Neural cell (in vitro differentiated cells): ENCODE results near the gene GOLGA3. TPM values are rescaled to one million over a fixed set of nuclear protein-coding genes. Genes with fewer than 3 reads are reported as not detected.

Source experiments
- H2AFZ ChIP-seq: fragments of 200-600, 300-800 bp; sonication (generic), shearing (Covaris generic); 2 replicates; pipeline ENCODE4 v1.6.0; 2014; ENCODE audit warnings: low read depth, mild to moderate bottlenecking, antibody characterized with exemption, low read length, moderate library complexity
- H3F3A ChIP-seq: fragments of 200-600 bp; shearing (Covaris generic); 2 replicates; pipeline ENCODE4 v1.6.1; 2016; ENCODE audit warnings: mild to moderate bottlenecking, moderate library complexity, mixed read lengths, antibody characterized with exemption, low read length; ENCODE audit not compliant: insufficient read depth, poor library complexity, severe bottlenecking
- H3K27ac ChIP-seq: fragments of 200-600, 300-800 bp; sonication (generic), shearing (Covaris generic); 2 replicates; pipeline ENCODE4 v1.5.1; 2014; ENCODE audit warnings: mild to moderate bottlenecking, low read length, moderate library complexity
- H3K27me3 ChIP-seq: fragments of 300-800, 200-600 bp; sonication (generic), shearing (Covaris generic); 2 replicates; pipeline ENCODE4 v1.6.0; 2014; ENCODE audit warnings: mild to moderate bottlenecking, low read depth, low read length, moderate library complexity; ENCODE audit not compliant: insufficient read depth
- H3K36me3 ChIP-seq: fragments of 300-800, 200-600 bp; sonication (generic), shearing (Covaris generic); 2 replicates; pipeline ENCODE4 v1.5.1; 2014; ENCODE audit warnings: mild to moderate bottlenecking, antibody characterized with exemption, low read length, moderate library complexity; ENCODE audit not compliant: insufficient read depth
- H3K4me2 ChIP-seq: fragments of 300-800, 200-600 bp; sonication (generic), shearing (Covaris generic); 2 replicates; pipeline ENCODE4 v1.6.0; 2014; ENCODE audit warnings: mild to moderate bottlenecking, low read length
- H3K4me3 ChIP-seq: fragments of 300-800, 200-600 bp; sonication (generic), shearing (Covaris generic); 2 replicates; pipeline ENCODE4 v1.5.1; 2014; ENCODE audit warnings: mild to moderate bottlenecking, low read length, moderate library complexity
- H3K79me2 ChIP-seq: fragments of 200-600 bp; shearing (Covaris generic); replicated peaks from 2 replicates; pipeline ENCODE4 v1.6.0; 2014; ENCODE audit warnings: mild to moderate bottlenecking, low read length, moderate library complexity; ENCODE audit not compliant: insufficient read depth
- H3K9ac ChIP-seq: fragments of 300-800, 200-600 bp; sonication (generic), shearing (Covaris generic); 2 replicates; pipeline ENCODE4 v1.6.1; 2016; ENCODE audit warnings: mild to moderate bottlenecking, low read length, mixed read lengths
- H3K9me2 ChIP-seq: fragments of 200-600 bp; shearing (Covaris generic); 2 replicates; pipeline ENCODE4 v1.6.1; 2016; ENCODE audit warnings: mild to moderate bottlenecking, low read length, mixed read lengths; ENCODE audit not compliant: insufficient read depth
- H3K9me3 ChIP-seq: fragments of 200-600, 300-800 bp; sonication (generic), shearing (Covaris generic); 2 replicates; pipeline ENCODE4 v1.6.1; 2016; ENCODE audit warnings: mild to moderate bottlenecking, mixed run types, low read length, moderate library complexity, mixed read lengths
- H4K20me1 ChIP-seq: fragments of 200-600 bp; shearing (Covaris generic); 2 replicates; pipeline ENCODE4 v1.6.1; 2016; ENCODE audit warnings: mild to moderate bottlenecking, mixed run types; ENCODE audit not compliant: insufficient read depth
- EP300 ChIP-seq: fragments of 450-650 bp; conservative IDR thresholded peaks from 2 replicates; pipeline ENCODE4 v1.6.1; 2014; ENCODE audit warnings: antibody characterized with exemption, mild to moderate bottlenecking, moderate library complexity; ENCODE audit not compliant: poor library complexity, severe bottlenecking
- EZH2 ChIP-seq: fragments of 200-600, 300-800 bp; shearing (Covaris generic), sonication (generic); IDR thresholded peaks from 2 replicates; pipeline ENCODE4 v1.6.1; 2014; ENCODE audit warnings: antibody characterized with exemption, low read length, borderline replicate concordance, mild to moderate bottlenecking; ENCODE audit not compliant: insufficient read depth, poor library complexity, severe bottlenecking
- MXI1 ChIP-seq: fragments of 450-650 bp; conservative IDR thresholded peaks from 2 replicates; pipeline ENCODE4 v1.6.1; 2014; ENCODE audit warnings: antibody characterized with exemption, mild to moderate bottlenecking; ENCODE audit not compliant: poor library complexity, severe bottlenecking
- POLR2AphosphoS5 ChIP-seq: IDR thresholded peaks from 2 replicates; pipeline ENCODE4 v1.6.1; 2012
- RAD21 ChIP-seq: fragments of 450-650 bp; conservative IDR thresholded peaks from 2 replicates; pipeline ENCODE4 v1.6.1; 2014; ENCODE audit warnings: antibody characterized with exemption, mild to moderate bottlenecking, moderate library complexity
- SMC3 ChIP-seq: fragments of 450-650 bp; conservative IDR thresholded peaks from 2 replicates; pipeline ENCODE4 v1.6.1; 2014; ENCODE audit warnings: antibody characterized with exemption, mild to moderate bottlenecking, moderate library complexity; ENCODE audit not compliant: poor library complexity
- TAF1 ChIP-seq: IDR thresholded peaks from 2 replicates; pipeline ENCODE4 v1.6.1; 2012; ENCODE audit warnings: low read depth
- polyA plus RNA-seq: library from polyadenylated mRNA; depleted of rRNA; stranded (reverse); fragments of >200 nt; gene quantifications from 2 replicates; pipeline ENCODE4 v1.2.3, GENCODE V29; 2014
- TF ChIP-seq, protein P1 (sequence below): IDR thresholded peaks from 2 replicates; pipeline ENCODE4 v1.6.1; 2012; ENCODE audit warnings: borderline replicate concordance
- TF ChIP-seq, protein P2 (sequence below): fragments of 450-650 bp; IDR thresholded peaks from 2 replicates; pipeline ENCODE4 v1.5.1; 2014; ENCODE audit warnings: antibody characterized with exemption, mild to moderate bottlenecking, moderate library complexity; ENCODE audit not compliant: poor library complexity, severe bottlenecking

GOLGA3 gene
- polyA plus RNA-seq, 1 donor from 2014 or later, result 16.7 TPM

DNA sequence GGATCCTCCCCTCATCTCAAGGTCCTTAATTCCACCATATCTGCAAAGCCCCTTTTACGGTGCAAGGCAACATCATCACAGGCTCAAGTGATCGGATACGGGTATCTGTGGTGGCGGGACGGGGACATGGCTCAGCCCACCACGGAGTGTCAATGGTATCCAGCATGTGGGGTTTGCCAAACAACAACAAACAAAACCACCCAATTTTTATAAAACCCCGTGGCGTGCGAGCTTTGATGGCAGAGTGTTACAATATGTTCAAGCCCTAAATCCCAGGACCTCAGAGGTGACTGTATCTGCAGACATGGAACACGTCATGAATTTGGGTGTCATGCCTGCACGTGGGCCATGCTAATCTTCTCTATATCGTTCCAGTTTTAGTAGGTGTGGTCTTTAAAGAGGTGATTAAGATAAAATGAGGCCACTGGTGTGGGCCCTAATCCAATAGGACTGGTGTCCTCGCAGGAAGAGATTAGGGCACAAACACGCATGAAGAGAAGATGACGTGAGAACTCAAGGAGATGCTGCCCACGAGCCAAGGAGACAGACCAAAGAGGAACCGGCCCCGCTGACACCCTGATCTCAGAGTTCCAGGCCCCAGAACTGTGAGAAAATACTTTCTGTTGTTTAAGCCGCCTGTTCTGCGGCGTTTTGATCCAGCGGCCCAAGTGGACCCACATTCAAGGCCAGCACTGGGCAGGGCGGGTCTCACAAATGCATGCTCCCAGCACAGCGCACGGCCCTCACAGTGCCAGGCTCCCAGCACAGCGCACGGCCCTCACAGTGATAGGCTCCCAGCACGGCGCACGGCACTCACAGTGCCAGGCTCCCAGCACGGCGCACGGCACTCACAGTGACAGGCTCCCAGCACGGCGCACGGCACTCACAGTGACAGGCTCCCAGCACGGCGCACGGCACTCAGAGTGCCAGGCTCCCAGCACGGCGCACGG, 6.7 kb upstream of the GOLGA3 start:
- no peak for TF ChIP-seq MXI1
- TF ChIP-seq, protein P1, sequence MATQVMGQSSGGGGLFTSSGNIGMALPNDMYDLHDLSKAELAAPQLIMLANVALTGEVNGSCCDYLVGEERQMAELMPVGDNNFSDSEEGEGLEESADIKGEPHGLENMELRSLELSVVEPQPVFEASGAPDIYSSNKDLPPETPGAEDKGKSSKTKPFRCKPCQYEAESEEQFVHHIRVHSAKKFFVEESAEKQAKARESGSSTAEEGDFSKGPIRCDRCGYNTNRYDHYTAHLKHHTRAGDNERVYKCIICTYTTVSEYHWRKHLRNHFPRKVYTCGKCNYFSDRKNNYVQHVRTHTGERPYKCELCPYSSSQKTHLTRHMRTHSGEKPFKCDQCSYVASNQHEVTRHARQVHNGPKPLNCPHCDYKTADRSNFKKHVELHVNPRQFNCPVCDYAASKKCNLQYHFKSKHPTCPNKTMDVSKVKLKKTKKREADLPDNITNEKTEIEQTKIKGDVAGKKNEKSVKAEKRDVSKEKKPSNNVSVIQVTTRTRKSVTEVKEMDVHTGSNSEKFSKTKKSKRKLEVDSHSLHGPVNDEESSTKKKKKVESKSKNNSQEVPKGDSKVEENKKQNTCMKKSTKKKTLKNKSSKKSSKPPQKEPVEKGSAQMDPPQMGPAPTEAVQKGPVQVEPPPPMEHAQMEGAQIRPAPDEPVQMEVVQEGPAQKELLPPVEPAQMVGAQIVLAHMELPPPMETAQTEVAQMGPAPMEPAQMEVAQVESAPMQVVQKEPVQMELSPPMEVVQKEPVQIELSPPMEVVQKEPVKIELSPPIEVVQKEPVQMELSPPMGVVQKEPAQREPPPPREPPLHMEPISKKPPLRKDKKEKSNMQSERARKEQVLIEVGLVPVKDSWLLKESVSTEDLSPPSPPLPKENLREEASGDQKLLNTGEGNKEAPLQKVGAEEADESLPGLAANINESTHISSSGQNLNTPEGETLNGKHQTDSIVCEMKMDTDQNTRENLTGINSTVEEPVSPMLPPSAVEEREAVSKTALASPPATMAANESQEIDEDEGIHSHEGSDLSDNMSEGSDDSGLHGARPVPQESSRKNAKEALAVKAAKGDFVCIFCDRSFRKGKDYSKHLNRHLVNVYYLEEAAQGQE, result no peak
- H4K20me1 ChIP-seq, result no peaks in the 10 kb centered on the region
- H3K79me2 ChIP-seq, result no peaks in the 10 kb centered on the region
- no peaks in the 10 kb centered on the region for H3K9me3 ChIP-seq
- H3K36me3 ChIP-seq, result no peaks in the 10 kb centered on the region
- no peaks in the 10 kb centered on the region for H3K9me2 ChIP-seq
- no peak overlapping the region for H3K27ac ChIP-seq
- H3F3A ChIP-seq, result no peaks in the 10 kb centered on the region
- no peak overlapping the region for H3K4me3 ChIP-seq
- no peak overlapping the region for H3K9ac ChIP-seq
- H3K27me3 ChIP-seq, result no peaks in the 10 kb centered on the region
- H3K4me2 ChIP-seq, result no peak overlapping the region
- no peak overlapping the region for H2AFZ ChIP-seq

DNA sequence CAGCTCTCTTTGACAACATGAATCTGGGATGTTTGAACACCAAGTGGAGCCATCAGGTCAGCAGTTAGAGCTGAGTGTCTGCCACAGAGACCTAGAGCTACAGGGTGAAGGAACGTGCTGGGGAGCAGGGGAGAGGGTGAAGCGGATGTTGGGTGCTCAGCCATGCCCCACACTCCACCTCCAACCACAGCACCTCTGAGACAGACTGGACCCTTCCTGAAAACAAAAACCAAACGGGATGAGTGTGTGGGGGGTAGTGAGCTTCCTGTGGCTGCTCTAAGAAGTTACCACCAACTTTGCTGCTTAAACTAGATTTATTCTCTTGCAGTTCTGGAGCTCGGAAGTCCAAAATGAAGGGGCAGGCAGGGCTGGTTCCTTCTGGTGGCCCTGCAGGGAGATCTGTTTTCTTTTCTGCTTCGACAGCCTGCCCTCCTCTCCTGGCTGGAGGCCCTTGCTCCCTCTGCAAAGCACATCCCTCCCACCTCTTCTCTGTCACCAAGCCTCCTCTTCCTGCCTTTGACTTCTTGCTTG, 5.6 kb upstream of the GOLGA3 start:
- H3K27me3 ChIP-seq, result no peaks in the 10 kb centered on the region
- no peak for TF ChIP-seq MXI1
- no peak for TF ChIP-seq SMC3
- TF ChIP-seq EZH2, result no peak
- no peak for TF ChIP-seq TAF1
- no peak for TF ChIP-seq EP300
- TF ChIP-seq, protein P1, result no peak
- no peak for TF ChIP-seq POLR2AphosphoS5
- TF ChIP-seq, protein P2, sequence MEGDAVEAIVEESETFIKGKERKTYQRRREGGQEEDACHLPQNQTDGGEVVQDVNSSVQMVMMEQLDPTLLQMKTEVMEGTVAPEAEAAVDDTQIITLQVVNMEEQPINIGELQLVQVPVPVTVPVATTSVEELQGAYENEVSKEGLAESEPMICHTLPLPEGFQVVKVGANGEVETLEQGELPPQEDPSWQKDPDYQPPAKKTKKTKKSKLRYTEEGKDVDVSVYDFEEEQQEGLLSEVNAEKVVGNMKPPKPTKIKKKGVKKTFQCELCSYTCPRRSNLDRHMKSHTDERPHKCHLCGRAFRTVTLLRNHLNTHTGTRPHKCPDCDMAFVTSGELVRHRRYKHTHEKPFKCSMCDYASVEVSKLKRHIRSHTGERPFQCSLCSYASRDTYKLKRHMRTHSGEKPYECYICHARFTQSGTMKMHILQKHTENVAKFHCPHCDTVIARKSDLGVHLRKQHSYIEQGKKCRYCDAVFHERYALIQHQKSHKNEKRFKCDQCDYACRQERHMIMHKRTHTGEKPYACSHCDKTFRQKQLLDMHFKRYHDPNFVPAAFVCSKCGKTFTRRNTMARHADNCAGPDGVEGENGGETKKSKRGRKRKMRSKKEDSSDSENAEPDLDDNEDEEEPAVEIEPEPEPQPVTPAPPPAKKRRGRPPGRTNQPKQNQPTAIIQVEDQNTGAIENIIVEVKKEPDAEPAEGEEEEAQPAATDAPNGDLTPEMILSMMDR, result no peak
- TF ChIP-seq RAD21, result no peak
- no peaks in the 10 kb centered on the region for H4K20me1 ChIP-seq
- H3K79me2 ChIP-seq, result no peaks in the 10 kb centered on the region
- no peak overlapping the region for H3K9ac ChIP-seq
- H3K4me3 ChIP-seq, result no peak overlapping the region
- no peaks in the 10 kb centered on the region for H3K9me2 ChIP-seq
- no peak overlapping the region for H3K4me2 ChIP-seq
- no peaks in the 10 kb centered on the region for H3K36me3 ChIP-seq
- H2AFZ ChIP-seq, result no peak overlapping the region
- peaks cover 2% of the 10 kb centered on the region for H3F3A ChIP-seq
- H3K9me3 ChIP-seq, result no peaks in the 10 kb centered on the region
- H3K27ac ChIP-seq, result no peak overlapping the region
